HTERT RPE-1 (cell line): ENCODE data around the gene GRIK5.

Source experiments
- in situ Hi-C: fragments of 300-500 bp; cut with MboI; formaldehyde crosslinking; loops from 4 replicates; pipeline ENCODE4 v1.14.3; 2020; ENCODE audit warnings: low sequenced_read_pairs

GRIK5 gene

DNA sequence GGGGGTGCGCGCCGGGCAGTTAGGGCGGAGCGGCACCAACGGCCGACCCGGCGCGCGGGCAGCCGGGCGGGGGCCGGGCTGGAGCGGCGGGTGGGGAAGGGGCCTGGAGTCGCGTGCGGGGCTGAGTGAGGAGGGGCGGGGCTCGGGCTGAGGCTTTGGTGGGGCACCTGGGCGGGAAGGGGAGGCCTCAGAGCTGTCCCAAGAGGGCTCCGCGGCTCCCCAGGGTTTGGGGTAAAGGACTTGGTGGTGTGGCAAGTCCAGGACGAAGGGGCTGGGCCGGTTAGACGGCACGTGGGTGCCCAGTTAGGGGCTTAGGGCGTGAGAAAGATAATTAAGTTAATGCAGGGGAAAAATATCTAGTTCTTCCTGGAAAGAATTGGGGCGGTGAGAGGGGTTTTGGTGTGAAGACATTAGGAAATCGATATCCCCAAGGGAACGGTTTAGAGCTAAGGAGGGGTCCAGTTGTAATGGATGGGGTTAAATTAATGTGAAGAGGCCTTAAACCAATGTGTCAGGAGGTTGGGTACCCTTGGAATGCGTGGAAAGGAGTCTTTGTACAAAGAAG lies 6.5 kb upstream of the GRIK5 start:
- in situ Hi-C loops: no loop called here

DNA sequence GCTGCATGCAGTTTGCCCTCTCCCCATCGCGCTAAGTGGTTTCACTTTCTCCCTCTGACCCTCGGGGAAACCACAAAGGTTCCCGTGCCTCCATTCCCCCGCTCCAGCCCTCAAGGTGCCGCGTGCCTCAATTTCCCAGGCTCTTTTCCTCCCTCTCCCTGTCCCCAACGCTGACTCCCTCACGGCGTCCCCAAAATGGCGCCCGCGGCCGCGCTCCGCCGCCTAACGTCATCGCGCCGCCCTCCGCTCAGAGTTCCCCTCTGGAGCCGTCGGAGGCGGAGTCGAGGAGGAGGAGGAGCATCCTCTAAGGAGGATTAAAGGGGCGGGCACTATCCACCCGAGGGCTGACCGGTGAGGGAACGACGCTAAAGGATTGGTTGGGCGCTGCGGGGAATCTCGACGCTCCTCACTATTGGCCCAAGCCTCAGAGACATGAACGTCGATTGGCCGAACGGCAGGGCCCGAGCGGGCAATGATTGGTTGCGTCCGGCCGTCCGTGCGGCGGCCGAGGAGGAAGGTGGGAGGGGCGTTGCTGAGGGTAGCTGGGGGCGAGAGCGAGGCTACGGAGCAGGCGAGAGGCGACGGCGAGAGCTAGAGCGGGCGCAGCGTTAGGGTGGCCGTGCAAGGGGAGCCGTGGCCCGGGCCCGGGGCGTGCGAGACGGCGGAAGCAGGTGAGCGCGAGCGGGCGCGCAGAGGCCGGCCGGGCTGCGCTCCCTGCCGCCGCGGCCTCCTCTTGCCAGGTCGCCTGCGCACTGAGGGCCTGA lies 5.8 kb upstream of the GRIK5 start, which contains the start of gene ZNF574:
ZNF574 (plus strand) TSS at position 551 of the 764 bp plus-strand sequence. CDS start 2,441 bp downstream, outside the sequence.
- in situ Hi-C loops: no loop called here

DNA sequence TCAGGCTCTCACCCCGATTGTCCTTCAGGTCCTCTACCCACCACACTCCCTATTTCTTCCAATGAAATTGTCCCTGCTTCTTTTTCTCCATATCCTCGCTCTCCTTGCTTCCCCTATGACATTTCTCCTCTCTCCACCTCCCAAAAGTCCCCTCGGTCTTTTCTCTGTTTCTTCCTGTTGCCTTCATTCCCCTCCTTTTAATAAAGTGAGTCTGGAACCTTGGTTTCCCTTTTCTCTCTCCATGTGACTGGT lies 5.3 kb upstream of the GRIK5 start:
- in situ Hi-C loops: no loop called here

DNA sequence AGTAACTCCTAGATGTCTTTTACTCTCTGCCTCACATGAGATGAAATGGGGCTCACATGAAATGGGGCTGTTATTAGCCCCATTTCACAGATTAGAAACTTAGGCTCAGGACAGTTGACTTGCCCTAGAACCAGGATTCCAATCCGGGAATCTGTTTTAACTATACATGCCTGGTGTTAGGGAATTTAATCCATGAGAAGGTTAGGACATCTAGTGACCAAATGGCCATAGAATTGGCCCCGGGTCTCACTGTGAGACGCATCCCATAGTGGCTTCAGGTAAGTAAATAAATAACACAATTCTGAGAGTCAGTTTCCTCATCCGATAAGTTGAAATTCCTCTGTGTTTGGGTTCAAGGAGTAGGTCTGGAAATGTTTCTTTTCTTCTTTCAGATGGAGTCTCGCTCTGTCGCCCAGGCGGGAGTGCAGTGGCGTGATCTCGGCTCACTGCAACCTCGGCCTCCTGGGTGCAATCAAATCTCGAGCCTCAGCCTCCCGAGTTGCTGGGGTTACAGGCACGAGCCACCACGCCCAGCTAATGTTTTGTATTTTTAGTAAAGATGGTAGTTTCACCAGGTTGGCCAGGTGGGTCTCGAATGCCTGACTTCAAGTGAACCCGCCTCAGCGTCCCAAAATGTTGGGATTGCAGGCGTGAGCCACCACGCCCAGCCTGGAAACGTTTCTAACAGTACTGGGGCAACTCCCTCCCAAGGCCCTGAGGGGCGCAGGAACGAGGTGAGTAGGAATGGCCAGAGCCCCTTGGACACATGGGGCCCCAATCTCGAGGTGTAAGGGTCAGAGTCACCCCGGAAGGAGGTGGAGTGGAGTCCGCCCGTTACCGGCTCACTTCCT lies 4.7 kb upstream of the GRIK5 start:
- in situ Hi-C loops: no loop called here

DNA sequence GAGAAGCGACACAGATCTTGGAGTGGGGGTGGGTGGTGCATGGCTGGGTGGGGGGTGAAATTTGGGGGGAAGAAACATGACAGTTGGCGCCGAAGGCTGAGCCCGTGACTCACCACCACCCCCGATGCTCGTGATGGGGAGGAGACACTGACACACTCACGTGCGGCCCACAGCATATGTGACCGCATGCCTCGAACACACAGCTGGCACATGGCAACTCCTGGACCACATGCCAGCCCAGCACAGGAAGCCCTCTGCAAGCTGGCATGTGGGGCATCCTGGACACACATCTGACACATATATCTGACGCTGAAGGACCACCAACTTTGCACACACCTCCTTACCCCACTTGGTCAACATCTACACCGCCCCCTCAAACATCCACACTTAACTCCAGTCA lies 1.2 kb upstream of the GRIK5 start:
- in situ Hi-C loops: no loop called here

DNA sequence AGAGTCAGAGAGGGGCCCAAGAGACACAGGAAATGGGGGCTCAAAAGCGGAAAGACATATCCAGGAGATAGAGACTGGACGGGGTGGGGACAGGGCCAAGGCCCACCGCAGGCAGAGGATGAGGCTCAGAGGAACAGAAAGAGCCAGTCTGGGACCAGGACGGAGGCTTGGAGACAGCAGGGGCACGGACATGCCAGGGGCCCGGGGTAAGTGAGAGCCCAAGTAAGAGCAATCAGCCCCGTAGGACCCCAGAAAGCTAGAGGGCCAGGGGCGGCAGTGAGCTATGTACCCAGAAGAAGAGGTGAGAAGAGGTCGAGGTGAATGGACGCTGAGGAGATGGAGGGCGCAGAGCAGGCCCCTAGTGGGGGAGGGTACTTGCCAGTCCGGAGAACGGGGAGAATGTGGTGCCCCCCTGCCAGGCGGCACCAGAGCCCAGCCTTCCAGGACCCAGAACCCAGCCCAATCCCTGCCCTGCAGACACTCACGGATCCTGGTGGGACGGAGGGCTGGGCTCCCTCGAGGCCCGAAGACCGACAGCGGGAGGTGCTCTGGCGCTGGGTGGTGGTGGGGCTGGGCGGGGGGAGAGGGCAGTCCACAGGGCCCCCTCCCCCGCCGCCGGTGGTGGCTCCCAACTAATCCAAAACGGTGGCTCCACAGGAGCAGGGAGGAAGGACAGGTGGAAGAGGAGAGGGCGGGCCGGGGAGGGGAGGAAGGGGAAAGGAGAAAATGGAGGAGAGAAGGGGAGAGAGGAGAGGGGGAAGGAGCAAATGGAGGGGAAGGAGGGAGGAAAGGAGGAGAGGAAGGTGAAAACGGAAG lies 1.0 kb downstream of the GRIK5 start:
- in situ Hi-C loops: no loop called here

DNA sequence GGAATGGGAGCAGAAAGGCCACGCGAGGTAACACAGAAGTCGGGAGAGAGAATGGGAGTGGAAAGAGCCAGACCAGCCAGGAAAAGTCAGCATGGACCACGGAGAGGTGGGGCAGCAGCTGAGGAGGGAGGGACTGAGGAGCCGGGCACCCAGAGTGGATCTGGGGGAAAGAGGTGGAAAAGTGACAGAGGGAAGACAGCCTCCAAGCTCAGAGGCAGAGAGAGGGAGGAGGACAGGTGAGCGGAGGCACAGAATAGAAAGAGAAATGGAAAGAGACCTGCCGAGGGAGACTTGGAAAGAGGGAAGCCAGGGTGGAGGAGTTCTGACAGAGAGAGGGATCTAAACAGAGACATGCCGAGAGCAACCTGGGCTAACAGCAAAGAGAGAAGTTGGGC lies 1.6 kb downstream of the GRIK5 start:
- in situ Hi-C loops: no loop called here

DNA sequence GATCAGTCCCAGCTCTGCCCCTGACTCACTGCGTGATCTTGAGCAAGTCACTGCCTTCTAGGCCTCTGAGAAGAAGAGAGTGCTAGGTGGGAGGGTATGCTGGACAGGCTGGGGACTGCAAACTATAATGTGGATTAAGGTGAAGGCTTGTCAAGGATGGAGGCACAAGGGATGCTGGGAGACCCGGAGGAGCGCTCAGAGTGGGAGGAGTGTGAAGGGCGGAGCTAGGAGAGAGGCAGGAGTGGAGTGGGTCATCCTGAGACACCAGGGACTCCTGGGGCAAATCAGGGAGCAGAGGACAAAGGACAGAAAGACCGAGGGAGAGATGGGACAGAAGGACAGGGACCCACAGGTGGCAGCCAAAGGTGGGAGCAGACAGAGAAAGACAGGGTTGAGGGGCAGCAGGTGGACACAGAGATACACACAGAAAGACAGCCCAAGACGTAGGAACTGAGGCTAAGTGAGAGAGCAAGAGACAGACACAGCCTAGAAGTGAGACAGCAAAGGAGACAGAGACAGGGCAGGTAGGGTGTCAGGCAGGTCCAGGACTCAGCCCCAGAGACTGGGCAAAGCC lies 2.6 kb downstream of the GRIK5 start:
- in situ Hi-C loops: no loop called here

DNA sequence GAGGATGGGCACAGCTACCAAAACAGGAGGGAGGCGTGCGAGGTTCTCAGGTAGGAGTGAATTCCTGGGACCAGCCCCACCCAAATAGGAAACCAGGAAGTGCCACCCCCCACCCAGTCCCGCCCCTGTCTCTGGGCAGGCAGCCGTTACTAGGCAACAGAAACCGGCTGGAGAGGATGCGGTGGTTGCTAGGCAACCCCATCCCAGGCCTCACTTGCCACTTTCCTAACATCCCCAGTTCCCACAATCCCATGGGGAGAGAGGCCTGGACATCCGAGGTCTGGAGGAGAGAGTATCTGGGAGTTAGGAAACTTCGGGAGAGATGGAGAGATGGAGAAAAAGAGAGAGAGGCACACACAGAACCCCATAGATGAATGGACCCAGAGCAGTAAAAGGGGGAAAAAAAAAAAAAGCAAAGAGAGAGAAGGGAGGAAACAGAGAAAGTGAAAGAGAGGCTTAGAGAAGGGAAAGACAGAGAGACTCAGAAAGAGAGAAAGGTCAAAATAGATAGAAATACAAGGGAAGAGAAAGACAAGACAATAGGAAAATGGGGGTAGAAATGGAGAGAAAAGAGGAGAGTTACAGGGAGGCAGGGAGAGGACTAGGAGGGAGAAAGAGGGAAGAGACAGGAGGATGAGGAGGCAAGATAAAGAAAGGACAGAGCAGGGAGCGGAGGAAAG lies 3.8 kb downstream of the GRIK5 start:
- in situ Hi-C loops: no loop called here

DNA sequence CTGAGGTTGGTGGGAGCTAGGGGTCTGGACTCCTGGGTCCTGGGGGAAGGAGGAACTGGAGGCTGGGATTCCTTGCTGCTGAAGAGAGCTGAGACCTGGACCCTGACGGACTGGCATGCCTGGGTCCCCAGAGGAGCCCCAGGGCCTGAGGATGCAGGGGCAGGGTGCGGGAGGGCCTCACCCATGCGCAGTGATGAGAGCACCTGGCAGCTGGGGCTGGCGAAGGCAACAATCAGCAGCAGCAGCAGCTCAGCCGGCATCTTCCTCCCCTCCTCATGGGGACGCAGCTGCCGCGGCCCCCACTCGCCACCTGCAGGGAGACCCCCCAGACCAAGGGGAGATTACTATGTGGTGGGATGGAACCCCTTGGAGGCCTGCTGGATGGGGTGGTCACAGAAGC lies 4.5 kb downstream of the GRIK5 start:
- in situ Hi-C loops: no loop called here

DNA sequence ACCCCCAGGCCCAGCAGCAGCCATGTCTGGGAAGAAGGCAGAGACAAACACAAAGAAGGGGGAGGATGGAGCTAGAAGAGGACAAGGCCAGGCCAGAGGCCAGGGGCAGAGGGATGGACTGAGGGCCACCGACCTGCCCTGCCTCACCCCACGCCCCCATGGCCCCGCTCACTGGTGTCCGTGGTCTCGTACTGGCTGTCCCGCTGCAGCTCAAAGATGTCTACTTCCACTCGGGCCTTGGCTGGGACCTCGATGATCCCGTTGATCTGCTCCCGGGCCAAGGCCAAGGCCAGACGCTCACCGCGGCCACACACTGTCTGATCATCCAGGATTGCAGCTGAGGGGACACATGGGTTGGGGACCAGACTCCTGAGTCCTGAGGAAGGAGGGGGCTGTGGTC lies 5.0 kb downstream of the GRIK5 start:
- in situ Hi-C loops: no loop called here

DNA sequence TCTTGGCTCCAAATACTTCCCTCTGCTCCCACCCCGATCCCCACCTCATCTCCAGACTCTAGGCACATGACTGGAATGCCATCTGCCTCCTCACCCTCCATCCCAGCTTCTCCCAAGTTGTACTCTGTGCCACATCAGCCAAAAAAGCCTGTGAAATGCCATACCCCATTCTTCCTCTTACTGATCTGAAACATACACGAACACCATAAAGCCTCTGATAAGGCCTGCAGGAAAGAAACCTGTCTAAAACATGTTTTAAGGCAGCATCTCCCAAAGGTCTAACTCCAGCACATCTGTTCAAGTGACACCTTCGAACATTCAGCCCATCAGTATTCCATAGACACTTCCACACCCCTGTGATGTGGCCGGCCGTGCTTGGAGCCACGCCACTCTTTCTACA lies 5.6 kb downstream of the GRIK5 start:
- in situ Hi-C loops: no loop called here

DNA sequence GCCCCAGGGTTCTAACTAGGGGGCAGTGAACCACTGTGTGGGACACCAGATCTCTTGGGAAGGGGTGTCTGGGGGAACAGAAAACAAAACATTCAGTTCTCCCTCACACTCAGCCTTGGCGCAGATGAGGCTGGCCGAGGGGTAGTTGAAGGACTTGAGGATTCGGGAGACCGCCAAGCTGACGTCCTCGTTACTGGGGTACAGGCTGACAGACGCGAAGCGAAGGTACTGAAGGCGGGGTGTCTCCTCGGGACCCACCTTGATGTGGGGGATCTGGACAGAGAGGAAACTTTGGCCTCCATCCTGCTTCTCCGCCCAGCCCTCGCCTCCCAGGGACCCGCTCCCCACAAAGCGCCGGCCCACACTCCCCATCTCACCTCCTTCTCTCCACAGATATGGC lies 7.6 kb downstream of the GRIK5 start:
- in situ Hi-C loops: no loop called here

DNA sequence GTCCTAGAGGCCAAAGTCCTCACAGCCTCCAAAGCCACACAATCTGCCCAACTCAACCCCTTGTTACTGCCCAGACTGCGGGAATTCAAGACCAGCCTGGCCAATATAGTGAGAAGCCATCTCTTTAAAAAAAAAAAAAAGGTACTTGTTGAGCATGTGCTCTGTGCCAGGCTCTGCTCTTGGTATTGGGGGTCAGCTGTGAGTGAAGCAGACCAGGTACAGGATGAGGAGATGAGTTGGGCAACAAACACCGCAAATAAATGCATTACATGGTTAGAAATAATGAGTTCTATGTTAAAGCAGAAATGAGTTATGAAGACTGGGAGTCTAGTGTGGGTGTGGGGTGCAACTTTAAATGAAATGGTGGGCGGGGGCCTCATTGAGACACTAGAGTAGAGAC lies 9.9 kb downstream of the GRIK5 start:
- in situ Hi-C loops: no loop called here

DNA sequence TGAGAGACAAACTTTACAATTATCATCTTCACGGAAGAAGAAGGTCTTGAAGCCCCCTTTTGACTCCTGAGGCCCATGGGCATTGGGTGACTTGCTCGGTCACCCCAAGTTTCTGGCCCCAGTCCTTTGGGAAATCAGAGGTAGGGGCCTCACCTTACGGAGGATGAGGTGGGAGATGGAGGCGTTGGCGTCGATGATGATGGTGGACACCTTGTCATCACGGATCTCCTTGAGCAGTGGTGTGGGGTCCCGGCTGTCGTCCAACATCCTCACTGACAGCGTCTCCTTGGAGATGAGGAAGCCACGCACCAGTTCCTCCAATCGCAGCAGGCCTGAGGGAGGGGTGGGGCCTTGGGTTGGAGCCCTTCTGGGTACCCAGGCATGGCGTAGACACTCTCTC lies 10.8 kb downstream of the GRIK5 start:
- in situ Hi-C loops: no loop called here

DNA sequence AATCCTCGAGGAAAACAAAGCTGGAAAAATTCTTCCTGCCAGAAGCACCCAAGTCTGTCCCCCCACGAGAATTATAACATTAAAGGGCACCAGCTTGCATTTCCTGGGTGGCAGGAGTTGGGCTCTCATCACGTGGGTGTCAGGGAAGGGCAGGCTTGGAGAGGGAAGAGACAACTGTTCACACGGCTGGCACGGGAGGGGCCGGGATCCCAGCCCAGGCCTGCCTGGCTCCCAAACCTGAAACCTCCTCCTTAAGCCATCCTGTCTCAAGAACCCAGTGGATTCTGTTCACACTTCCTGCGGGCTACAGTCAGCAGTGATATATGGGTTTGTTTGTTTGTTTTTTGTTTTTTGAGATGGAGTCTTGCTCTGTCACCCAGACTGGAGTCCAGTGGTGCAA lies 12.2 kb downstream of the GRIK5 start:
- in situ Hi-C loops: no loop called here

DNA sequence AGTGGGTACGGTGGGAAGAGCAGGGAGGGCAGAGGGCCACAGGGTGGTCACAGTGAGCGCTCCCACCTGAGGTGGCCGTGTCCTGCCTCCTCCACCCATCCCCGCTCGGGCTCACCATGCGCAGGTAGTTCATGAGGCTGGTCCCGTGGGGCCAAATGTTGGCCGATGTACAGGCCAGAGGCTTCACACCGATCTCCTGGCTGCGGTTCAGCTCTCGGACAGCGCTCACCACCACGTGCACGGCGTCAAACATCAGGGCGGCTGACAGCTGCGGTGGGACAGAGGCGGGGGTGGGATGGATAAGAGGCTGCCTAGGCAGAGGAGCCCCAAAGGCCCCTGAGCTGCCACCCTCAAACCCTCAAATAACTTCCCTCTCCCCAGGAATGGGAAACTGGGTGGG lies 15.8 kb downstream of the GRIK5 start:
- in situ Hi-C loops: no loop called here

DNA sequence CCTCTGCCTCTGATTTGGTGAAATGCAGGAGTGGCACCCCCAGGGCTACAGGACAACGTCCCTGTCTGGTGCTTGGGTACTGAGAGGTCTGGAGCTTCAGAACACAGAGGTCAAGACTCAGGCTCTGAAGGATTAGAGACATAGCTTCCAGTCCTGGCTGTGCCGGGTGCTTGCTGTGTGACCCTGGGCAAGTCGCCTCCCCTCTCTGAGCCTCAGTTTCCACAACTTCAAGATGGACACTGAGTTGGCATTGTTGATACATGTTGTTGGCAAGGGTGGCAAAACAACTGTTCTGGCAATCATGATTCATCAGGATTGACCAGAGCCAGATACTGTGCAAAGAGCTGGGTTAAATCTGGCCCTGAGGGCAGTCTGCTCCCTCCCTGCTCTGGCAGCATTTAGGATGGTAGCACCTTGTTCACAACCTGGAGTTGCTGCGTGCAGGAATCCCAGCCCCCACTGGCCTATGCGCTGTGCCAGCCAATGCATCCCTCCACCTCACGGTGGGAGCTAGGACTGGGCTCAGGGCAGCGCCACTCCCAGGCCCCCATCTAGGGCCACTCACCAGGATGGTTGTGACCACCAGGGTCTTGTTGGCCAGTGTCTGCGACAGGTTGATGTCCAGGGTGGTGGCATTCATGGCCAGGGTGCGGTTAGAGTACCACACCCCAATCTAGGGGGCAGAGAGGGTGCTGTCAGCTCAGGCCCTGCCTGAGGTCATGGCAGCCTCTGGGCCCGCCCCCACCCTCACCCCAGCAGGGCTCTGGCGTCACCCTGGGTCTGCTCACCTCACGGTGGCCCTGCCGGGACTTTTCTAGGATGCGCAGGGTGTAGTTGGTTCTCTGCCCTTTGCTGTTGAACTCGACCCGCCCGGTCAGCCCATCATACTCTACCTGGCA lies 16.7 kb downstream of the GRIK5 start:
- in situ Hi-C loops: no loop called here

DNA sequence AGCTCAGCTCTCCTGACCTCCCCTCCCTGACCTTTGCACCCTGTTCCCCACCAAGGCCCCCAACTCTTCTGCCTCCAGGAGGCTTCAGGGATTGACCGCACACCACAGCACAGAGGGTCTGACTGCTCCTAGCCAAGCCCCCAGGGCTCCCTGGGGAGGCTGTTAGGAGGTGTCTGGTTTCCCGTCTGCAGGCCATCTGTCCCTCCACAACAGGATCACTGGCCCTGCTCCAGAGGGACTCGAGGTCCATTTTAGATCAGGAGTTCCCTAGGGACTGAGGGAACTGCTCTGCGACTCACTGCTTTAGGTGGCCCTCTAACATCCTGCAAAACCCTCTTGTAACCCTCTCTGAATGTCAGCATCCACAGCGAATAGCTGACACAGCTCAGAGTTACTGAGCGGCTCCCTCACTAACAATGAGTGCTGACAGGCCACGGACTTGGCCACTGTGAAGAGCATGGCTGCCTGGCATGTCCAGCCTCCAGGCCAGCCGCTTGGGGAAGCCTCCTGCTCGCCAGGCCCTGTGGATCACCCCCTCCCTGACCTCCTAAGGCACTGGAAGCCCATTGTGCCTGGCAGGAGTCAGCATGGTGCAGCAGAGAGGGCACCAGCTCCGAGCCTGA lies 17.7 kb downstream of the GRIK5 start:
- in situ Hi-C loops: no loop called here
